GM18873 (cell line): ENCODE measurements around the gene KLRG1.

ENCODE experiments used
- ATAC-seq: cut with Tn5 transposase; IDR thresholded peaks from one replicate; pipeline ENCODE4 v1.9.1; 2021; ENCODE audit warnings: mild to moderate bottlenecking, moderate library complexity, moderate number of reproducible peaks; ENCODE audit not compliant: unreplicated experiment, low FRiP score

Gene KLRG1

GRCh38 chr12:9037431-9037830 lies 48.1 kb downstream of the KLRG1 start:
- ATAC-seq: no peak

GRCh38 chr12:9039397-9039977 lies 50.1 kb downstream of the KLRG1 start:
- ATAC-seq: no peak

GRCh38 chr12:9040484-9041186 lies 51.3 kb downstream of the KLRG1 start:
- ATAC-seq: no peak

GRCh38 chr12:9041321-9041720 lies 52.0 kb downstream of the KLRG1 start:
- no peak for ATAC-seq

GRCh38 chr12:9043766-9044165 lies 54.4 kb downstream of the KLRG1 start:
- ATAC-seq: no peak

- no peak for ATAC-seq
These were observed 57.8 kb downstream of the KLRG1 start for GRCh38 chr12:9047105-9047504.

GRCh38 chr12:9048930-9049329 lies 59.6 kb downstream of the KLRG1 start:
- ATAC-seq: no peak

- no peak for ATAC-seq
These were observed 60.3 kb downstream of the KLRG1 start for GRCh38 chr12:9049520-9050133.

GRCh38 chr12:9050521-9051157 lies 61.3 kb downstream of the KLRG1 start:
- no peak for ATAC-seq

- ATAC-seq: no peak
These were observed 61.8 kb downstream of the KLRG1 start for GRCh38 chr12:9051158-9051550.

GRCh38 chr12:9052610-9053009 lies 63.3 kb downstream of the KLRG1 start:
- no peak for ATAC-seq
